CMK (cell line): ENCODE results near the gene ZNF117.
A peak's percentile ranks its signal among the peaks of the same experiment; 100 is the strongest.
"Not testable (repeated sequence)": the region's sequence is repeated elsewhere in the genome, so short reads cannot be mapped to it uniquely, and the experiment has no call there.

Experiments
- DNase-seq: peaks from one replicate; pipeline ENCODE4 v3.0.0-alpha.2; 2010; ENCODE audit warnings: low read depth

The ZNF117 gene

DNA sequence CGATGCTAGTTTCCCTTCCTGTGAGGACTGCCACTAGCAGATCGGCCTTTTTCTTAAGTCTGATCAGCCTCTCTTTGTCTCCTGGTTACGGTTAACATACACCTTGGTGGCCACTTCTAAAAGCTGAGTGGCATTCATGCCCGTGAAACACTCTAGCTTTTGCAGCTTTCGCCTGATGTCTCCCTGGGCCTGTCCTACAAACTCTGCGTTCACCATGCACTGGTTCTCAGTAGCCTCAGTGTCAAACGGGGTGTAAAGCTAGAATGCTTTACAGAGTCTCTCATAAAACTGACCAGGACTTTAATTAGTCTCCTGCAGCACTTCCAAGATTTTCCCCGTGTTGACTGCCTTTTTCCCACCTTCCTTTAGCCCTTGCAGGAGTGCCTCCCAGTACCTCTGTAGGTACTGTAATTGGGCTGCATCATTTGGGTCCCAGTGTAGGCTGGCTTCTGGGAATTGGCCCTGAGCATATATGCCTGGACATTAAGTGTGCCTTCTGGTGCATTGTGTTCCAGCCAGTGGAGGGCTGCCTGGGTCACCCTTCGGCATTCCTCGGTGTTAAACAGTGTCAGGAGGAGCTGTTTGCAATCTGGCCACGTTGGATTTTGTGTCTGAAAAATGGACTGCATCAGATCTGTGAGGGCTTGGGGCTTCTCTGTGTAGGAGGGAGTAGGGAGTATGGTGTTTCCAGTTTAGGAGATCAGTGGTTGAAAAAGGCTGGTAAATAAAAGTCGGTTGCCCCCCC lies 6.5 kb upstream of the ZNF117 start:
- DNase-seq: no peak

DNA sequence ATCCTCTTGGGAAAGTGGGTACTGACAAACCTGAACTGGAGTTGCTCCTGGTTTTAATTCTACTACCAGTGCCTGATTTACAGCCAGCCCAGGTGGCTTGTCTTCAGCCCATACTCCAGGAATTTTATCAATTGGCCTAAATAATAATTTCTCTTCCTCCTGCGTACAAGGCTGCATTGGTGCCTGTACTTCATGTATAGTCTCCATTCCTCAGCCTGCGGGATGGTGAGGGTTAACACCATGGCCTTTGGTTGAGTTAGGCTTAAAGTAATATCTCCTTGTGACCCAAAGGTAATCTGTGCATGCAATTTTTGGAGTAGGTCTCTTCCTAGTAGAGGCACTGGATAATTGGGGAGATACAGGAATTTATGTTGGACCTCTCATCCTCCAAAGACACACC lies 5.5 kb upstream of the ZNF117 start:
- no peak for DNase-seq

DNA sequence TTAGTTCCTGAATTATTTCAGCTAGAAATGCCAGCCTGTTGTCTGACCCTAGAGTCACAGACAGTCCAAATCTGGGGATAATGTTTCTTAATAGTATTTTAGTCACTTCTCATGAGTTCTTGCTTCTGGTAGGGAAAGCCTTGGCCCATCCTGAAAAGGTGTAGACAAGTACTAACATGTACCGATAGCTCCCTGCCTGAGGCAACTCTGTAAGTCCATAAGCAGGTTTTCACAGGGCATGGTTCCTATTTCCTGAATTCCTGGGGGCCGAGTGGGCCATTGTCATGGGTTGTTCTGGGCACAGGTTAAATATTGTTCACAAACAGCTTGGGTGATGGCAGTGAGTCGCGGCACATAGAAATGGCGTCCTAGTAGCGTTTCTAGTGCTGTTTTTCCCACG lies 3.1 kb upstream of the ZNF117 start:
- DNase-seq: no peak

DNA sequence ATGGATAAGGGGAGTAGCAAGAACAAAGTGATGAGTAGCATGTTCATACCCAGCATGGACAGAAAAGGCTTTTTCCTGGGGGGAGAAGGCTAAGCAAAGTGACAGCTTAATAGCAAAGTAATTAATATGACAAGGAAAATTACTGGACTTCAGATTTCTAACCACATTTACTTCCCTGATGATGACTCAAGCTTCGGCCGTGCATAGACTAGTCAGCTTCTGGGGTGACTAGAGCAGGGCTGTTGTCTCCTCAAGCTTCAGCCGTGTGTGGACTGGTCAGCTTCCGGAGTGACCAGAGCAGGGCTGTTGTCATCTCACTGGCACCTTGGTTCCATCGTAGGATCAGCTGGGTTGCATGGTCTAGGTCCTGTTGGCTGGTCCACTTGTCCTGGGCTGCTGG lies 2.1 kb upstream of the ZNF117 start:
- DNase-seq: no peak

DNA sequence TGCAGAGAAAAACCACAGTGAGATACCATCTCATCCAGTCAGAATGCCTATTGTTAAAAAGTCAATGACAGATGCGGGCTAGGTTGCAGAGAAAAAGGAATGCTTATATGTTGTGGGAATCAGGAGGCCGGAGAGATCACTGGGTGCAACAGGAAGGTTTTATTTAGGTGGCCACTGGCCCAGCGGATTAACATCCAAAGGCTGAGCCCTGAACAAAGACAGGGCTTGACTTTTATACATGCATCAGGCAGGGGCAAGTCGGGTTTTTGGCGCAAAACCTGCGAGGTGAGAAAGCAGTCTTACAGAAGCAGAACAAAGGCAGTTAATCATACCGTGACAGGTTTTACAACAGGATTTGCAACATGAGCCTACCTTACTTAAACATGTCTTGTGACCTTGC lies 620 bp downstream of the ZNF117 start:
- no peak for DNase-seq

DNA sequence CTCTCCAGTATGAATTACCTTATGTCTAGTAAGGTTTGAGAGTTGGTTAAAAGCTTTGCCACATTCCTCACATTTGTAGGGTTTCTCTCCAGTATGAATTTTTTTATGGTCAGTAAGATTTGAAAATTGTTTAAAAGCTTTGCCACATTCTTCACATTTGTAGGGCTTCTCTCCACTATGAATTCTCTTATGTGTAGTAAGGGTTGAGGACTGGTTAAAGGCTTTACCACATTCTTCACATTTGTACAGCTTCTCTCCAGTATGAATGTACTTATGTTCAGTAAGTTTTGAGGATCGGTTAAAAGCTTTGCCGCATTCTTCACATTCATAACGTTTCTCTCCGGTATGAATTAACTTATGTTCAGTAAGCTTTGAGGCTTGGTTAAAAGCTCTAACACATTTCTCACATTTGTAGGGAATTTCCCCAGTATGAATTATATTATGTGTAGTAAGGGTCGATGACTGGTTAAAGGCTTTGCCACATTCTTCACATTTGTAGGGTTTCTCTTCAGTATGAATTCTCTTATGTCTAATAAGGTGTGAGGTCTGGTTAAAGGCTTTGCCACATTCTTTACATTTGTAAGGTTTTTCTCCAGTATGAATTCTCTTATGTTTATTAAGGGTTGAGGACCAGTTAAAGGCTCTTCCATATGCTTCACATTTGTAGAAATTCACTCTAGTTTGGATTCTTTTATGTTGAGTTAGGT lies 12.2 kb downstream of the ZNF117 start:
- no peak for DNase-seq

DNA sequence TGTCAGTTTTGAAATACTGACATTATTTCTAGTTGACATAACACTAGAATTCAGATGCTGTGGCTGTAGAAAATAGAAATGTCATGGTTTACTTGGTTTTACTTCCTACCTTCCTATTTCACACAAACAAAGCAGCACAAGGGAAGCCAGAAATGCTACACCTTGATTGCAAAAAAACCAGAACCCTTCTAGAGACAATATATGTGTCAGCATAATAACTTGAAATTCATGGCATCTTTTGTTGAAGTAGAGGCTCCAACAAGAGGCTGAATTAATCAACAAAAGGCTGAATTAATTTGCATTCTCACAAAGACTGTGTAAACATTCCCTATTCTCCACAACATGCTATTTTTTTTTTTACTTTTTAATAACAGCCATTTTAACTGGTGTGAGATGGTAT lies 25.2 kb downstream of the ZNF117 start:
- DNase-seq: no peak

DNA sequence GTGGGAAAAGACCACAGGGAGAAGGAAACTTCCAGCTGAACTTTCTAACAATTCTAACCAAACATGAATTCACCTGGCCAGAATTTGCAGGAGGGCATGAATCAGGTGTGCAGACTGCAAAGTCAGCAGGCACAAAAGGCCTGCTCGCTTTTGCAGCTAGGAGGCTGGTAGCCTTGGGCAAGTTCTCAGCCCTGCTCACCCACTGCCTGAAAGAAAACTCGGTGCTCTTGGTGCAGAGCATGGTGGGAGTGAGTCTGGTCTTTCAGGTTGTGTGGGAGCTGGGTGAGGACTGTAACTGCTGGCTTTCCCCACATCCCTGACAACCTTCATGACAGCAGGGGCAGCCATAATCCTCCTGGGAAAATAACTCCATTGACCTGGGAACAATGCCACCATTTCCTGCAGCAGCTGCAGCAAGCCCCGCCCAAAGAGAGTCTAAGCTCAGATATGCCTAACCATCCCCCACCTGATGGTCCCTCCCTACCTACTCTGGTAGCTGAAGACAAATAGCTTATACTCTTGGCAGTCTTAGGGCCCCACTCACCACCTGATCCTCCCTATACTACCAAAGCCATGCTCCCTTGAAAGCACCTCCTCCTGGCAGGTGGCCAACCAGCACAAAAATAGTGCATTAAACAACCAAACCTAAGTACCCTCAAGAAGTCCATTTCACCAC lies 31.6 kb downstream of the ZNF117 start:
- DNase-seq: no peak

DNA sequence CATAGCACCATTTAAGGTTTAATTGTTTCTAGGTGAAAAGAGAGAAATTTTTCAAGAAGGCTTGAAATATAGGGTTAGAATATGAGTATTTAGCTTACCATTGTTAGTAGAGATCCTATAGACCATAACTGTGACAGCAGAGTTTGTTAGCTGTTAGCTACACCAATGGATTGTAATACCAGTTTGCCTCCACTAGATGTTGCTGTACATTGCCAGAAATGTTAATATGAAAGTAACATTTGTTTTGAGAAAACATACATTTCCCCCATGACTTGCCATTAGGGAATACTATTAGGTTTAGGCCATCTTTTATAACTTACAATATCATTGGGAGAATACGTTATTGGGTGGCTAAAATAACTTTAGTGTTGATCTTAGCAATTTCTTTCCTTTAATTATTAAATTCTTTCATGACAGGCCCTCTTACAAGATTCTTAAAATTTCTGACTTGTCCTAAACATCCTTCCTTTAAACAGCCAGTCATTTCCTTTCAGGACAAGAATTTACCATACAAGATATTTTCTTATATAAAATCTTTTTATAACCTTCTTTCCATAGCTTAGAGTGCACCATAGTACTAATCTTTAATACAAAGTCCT lies 39.5 kb downstream of the ZNF117 start:
- DNase-seq: peak; percentile 21

DNA sequence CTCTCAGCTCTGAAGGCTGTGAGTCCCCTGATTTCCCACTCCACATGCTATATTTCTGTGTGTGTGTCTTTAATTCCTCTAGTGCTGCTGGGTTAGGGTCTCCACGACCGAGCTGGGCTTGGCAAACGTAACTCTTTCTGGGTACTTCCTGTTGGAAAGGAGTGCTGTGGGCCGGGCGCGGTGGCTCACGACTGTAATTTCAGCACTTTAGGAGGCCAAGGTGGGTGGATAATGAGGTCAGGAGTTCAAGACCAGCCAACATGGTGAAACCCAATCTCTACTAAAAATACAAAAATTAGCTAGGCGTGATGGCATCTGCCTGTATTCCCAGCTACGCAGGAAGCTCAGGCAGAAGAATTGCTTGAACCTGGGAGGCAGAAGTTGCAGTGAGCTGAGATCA lies 40.2 kb downstream of the ZNF117 start:
- DNase-seq: not testable (repeated sequence)

DNA sequence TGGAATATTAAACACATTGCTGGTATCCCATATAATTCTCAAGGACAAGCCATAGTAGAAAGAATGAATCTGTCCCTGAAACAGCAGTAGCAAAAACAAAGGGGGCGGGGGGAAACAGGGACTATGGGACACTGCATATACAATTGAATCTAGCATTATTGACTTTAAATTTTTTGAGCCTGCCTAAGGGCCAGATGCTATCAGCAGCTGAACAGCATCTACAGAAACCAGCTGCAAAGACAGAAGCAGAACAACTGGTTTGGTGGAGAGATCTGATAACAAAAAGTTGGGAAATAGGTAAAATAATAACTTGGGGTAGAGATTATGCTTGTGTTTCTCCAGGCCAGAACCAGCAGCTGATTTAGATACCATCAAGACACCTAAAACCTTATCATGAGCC lies 42.1 kb downstream of the ZNF117 start:
- not testable (repeated sequence) for DNase-seq

DNA sequence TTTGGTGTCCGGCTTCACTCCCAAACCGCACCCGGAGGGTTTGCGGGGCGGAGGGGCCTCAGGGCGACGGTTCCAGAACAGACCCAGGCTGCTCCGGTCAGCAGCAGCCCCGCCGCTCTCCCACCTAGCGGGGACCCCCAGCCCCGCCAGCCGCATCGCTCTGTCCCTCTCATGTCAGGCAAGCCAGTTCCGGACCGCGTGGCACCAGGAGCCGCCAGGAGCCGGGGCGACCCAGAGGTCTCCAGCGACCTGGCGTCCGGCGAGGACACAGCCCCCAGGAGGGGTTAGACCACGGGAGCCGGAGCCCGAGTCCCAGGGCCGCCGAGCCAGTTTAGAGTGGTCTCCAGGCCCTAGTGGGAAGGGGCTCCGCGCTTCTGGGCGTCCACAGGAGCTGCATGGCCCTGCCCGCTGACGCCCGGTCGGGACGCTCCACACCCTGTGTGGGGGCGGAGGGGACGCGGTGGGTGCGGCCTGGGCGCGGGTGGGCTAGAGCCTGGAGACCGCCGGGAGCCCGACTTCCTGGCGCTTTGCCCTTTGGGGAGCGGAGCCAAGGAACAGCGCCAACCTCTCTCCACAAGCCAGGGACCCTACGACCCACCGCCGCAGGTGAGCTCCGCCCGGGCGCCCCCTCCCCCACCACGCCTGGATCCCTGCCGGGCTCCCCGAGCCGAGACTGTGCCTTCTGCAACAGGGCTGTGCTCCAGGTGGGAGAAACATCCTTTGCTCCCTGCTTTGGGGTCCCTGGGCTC lies 43.4 kb downstream of the ZNF117 start:
- no peak for DNase-seq

DNA sequence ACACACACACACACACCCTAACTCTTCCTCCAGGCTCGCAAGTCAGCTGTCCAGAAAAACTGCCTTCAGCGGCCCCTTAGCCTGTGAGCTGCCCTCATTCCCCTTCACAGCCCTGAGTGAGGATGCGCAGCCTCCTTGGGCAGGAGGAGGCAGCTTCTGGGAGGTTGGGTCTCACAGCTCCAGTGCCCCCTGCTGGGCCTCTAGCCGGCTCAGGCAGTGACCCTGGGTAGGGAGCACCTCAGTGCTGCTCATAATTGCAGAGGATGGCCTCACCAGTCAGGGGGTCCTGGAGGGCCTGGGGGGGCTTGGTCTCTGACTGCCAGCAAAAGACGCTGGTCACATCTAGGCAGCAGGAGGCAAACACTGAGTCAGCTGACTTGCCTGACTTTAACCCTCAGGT lies 44.1 kb downstream of the ZNF117 start:
- no peak for DNase-seq

DNA sequence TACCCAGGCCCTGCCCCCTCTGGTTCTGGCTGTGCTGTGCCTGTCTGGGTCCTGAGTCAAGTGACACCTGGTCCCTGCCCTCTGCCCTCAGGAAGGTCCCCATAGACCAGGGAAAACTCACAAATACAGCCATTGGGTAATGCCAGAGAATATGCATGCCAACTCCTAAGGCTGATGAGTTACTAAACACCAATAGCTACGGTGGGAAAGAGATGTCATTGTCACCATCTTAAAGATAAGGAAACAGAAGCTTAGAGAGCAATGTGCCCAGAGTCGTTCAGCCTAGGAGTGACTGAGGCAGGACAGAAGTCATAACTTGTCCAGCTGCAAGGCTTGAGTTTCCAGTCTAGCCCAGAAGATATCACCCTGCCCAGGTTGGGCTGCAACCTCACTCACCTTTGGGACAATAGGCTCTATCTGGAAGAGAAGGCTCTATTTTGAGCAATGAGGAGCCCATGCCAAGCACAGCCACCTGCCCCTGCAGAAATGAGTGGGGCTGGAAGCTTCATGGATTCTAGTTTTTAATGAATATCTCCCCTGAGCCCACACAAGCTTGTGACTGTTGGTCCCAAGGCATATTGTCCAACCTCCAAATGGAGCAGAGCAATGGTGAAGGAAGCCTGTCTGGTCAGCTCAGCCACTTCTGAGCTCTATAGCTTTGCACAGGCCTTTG lies 45.2 kb downstream of the ZNF117 start:
- no peak for DNase-seq

DNA sequence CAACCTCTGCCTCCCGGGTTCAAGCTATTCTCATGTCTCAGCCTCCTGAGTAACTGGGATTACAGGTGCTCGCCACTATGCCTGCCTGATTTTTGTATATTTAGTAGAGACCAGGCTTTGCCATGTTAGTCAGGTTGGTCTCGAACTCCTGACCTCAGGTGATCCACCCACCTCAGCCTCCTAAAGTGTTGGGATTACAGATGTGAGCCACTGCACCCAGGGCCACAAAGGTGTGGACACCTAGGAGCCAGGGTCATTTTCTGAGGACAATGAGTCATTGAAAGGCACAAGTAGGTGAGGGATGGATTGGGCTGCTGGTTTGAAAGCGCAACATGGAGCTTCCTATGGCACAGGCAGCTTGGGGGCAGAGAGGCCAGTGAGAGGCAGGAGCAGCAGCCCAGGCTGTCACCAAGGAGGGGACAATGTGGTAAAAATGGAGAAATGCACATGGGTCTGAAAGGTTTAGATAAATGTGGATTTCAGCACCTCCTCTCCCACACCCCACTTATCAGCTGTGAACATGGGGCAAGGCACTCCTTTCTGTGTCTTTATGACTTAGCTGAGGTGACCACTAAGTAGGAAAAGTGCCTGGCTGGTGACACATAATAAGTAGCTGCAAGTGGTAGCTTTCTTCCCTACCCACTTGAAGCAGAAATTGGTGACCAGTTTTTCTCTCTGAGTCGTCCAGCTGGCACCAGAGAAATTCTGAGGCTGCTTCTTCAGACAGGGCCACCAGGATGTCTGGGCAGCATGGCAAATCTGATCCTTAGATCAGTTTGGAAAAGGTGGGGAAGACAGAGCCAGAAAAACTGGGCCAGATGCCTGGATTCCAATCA lies 46.0 kb downstream of the ZNF117 start:
- DNase-seq: peak; percentile 44

DNA sequence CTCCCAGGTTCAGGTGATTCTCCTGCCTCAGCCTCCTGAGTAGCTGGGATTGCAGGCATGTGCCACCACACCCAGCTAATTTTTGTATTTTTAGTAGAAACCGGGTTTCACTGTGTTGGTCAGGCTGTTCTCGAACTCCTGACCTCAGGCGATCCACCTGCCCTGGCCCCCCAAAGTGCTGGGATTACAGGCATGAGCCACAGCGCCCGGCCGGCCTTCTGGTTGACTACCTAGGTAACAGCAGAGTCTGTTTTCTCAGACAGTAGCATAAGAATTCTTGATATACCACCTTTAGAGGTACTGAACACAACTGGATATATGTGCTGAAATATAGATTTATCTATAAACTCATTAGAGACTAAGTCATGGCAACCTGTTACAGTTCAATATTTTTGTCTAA lies 50.8 kb downstream of the ZNF117 start:
- DNase-seq: not testable (repeated sequence)

DNA sequence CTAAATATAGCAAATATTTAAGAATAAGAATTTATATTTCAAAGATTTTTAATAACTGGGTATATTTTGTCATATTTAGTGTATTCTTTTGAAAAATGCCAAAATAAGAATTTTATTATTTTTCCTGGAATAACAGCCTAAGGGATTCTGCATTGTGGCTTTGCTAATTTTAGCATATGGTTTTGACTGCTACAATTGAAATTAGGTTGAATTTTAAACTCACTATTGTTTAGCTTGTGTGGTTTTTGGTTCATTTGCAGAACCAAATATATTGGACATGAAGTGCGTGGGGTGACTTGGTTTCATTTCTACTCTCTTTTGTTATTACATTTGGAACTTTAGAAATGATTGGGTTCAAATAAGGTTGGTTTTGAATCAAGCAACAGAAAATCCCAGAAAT lies 52.3 kb downstream of the ZNF117 start:
- no peak for DNase-seq

DNA sequence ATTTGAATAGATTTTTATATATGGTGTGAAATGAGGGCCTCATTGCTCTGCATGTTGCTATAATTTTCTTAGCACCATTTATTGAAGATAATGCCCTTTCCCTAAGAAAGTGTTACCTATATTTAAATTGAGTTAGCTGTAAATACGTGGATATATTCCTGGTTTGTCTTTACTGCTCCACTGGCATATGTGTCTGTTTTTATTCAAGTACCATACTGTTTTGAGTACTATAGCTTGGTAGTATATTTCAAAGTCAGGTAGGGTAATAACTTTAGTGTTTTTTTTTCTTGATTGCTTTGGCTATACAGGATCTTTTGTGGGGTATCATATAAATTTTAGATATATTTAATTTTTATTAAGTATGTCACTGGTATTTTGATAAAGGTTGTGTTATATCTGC lies 56.4 kb downstream of the ZNF117 start:
- no peak for DNase-seq

DNA sequence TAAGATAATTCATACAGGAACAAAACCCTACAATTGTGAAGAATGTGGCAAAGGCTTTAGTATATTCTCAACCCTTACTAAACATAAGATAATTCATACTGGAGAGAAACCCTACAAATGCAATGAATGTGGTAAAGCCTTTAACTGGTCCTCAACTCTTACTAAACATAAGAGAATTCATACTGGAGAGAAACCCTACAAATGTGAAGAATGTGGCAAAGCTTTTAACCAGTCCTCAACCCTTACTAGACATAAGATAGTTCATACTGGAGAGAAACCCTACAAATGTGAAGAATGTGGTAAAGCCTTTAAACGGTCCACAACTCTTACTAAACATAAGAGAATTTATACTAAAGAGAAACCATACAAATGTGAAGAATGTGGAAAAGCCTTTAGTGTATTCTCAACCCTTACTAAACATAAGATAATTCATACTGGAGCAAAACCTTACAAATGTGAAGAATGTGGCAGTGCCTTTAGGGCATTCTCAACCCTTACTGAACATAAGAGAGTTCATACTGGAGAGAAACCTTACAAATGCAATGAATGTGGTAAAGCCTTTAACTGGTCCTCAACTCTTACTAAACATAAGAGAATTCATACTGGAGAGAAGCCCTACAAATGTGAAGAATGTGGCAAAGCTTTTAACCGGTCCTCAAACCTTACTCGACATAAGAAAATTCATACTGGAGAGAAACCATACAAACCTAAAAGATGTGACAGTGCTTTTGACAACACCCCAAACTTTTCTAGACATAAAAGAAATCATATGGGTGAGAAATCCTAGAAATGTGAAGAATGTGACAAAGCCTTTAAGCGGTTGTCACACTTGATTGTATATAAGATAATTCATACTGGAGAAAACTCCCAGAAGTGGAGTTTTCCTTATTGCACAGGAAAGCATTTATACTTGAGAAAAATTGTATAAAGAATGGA lies 62.3 kb downstream of the ZNF117 start:
- not testable (repeated sequence) for DNase-seq
